ENCODE data around the gene MYO15A.
A peak's percentile ranks its signal among the peaks of the same experiment; 100 is the strongest.

Gene MYO15A

GRCh38 chr17:18224053-18224386 lies 115.5 kb downstream of the MYO15A start:
- DNase-seq: peak in 2 of 4 experiments; percentile 12 to 22

GRCh38 chr17:18224387-18225120 lies 116.0 kb downstream of the MYO15A start:
- no peak for DNase-seq

DNA sequence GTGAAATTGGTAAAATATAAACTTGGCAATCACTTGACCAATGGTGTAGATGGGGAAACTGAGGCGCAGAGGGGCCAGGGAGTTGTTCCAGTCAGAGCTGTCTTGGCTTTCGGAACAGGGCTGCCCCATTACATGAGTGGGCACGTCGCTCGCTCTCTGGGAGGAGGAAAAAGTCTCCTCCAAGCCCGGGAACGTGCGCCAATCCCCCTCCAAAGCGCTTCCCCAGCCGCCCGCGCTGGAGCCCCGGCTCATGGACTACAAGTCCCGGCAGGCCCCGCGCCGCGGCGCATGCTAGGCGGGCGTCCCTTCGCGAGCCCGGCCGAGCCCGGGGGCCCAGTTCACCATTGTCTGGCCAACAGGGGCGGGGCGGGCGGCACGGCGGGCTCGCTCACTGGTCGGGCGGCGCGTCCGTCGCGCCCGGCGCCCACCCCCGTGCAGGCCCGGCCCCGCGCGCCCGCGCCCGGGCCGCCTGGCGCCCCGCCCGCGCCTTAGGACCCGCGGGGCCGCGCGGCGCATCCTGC lies 116.6 kb downstream of the MYO15A start, which contains the start of gene LLGL1:
LLGL1 (plus strand) TSS at position 515 of the 521 bp plus-strand sequence. CDS start 48 bp downstream, outside the sequence.
- peak; percentile 97 to 99 (median 98) for DNase-seq

DNA sequence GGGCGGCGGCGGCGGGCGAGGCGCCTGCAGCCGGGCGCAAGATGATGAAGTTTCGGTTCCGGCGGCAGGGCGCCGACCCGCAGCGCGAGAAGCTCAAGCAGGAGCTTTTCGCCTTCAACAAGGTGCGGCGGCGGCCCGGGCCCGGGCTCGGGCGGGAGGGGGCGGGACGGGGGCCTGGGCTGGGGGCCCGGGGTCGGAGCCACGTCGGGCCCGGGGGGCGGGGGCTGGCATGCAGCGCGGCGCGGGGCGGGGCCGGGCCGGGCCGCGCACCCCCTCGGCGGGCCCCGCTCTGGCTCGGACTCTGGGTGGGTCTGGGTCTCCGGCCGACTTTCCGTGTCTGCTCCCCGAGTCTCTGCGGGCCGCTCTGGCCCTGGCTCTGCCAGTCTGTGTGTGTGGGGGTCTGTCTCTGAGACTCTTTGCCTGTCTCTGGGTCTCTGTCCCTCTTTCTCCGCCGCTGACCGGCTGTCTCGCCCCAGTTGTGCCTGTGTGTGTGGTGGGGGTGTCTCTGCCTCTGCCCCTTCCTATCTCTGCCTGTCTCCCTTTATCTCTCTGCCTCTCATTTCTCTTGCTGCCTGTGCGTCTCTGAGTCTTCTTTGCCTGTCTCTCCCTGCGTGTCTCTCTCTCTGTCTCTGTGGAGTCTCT lies 117.2 kb downstream of the MYO15A start:
- peak in 1 of 4 experiments; percentile 23 for DNase-seq

GRCh38 chr17:18226284-18226945 lies 117.9 kb downstream of the MYO15A start:
- DNase-seq: peak in 2 of 4 experiments; percentile 29 to 45

DNA sequence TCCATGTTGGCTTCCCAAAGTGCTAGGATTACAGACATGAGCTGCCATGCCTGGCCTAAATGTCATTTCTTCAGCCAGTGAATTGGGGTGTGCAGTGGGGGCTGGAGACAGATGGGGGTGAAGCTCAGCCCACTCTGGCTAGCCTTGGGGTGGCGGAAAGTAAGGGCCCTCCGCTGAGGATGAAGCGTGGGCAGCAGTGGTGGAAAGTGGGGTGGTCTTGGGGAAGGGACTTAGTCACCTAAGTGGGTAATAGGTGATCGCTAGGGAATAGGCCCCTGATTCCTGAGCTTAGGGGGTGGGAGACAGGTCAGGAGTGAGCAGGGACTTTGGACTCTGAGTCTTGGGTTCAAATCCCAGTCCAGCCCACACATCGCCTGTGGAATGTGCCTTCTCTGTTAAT lies 119.1 kb downstream of the MYO15A start:
- DNase-seq: no peak

- no peak for DNase-seq
Observed at GRCh38 chr17:18228176-18228682, 119.7 kb downstream of the MYO15A start.

DNA sequence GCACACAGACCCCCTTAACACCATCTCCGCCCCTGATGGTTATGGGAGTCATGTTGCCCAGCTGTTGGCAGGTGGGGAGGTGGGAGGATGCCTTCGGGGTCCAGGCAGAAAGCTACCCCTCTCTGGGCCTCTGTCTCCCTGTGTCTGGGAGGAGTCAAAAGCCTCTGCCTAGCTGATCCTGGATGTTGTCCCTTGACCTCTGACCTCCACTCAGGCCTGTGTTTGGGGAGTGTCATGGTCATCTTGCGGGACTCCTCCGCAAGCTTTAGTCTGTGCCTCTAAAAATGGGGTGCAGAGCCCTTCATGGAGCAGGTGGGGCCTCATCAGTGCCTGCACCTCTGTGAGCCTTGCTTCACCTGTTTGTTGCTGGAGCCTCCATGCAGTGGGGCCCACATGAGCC lies 120.7 kb downstream of the MYO15A start:
- no peak for DNase-seq
